HG03095 (cell line): ENCODE measurements around the gene MYO1H.
A peak's percentile ranks its signal among the peaks of the same experiment; 100 is the strongest.
"Not testable (repeated sequence)": the region's sequence is repeated elsewhere in the genome, so short reads cannot be mapped to it uniquely, and the experiment has no call there.

ENCODE experiments used
- ATAC-seq: cut with Tn5 transposase; IDR thresholded peaks from one replicate; pipeline ENCODE4 v1.9.1; 2021; ENCODE audit warnings: moderate library complexity; ENCODE audit not compliant: unreplicated experiment

Gene MYO1H

DNA sequence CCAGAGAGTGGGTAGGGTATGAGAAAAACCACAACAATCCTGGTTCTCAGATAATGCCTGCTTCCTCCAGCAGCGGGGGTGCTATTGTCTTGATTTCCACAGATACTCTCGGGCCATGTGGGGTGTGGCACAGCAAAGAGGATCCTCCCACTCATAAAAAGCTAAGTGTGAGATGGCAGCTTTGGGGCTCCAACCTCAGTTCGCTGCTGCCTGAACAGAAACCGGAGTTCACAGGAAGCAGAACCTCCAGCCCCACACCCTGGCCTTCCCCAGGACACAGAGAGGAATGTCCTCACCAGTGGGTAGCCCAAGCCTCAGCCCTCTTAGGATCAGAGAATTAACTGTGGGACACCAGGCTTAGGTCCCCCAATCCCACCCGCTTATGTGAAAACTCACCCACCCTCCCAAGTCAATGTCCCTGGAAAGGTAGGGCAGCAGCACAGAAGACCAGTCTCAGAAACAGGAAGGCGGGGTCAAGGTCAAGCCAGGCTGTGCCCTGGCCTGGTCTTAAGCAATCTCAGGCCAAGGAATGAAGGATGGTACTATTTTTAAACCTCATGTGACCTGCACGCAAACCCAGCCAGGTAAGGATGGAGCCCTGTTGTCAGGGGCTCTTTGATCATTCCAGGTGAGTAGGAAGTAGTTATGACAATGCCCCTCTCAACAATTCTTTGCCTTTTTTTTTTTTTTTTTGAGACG lies 120.4 kb downstream of the MYO1H start:
- no peak for ATAC-seq

DNA sequence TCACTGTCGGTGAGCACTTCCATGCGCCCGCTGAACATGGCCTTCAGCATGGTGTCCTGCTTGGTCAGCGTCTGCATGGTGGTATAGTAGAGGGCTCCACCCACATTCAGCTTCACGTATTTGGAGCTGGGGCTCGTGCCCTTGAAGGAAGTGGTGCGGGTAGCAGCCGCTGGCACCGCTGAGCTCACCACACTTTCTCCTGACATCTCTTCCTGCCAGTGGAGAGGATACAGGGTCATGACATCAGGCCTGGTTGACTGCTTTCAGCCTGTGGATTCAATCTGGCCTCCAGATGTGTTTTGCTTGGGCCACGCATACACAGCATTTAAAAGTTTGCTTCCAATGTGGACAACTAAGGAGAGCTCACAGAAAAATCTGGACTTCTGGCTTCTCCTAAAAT lies 121.8 kb downstream of the MYO1H start:
- no peak for ATAC-seq

- ATAC-seq: no peak
These were observed 125.3 kb downstream of the MYO1H start for GRCh38 chr12:109473006-109473405.

DNA sequence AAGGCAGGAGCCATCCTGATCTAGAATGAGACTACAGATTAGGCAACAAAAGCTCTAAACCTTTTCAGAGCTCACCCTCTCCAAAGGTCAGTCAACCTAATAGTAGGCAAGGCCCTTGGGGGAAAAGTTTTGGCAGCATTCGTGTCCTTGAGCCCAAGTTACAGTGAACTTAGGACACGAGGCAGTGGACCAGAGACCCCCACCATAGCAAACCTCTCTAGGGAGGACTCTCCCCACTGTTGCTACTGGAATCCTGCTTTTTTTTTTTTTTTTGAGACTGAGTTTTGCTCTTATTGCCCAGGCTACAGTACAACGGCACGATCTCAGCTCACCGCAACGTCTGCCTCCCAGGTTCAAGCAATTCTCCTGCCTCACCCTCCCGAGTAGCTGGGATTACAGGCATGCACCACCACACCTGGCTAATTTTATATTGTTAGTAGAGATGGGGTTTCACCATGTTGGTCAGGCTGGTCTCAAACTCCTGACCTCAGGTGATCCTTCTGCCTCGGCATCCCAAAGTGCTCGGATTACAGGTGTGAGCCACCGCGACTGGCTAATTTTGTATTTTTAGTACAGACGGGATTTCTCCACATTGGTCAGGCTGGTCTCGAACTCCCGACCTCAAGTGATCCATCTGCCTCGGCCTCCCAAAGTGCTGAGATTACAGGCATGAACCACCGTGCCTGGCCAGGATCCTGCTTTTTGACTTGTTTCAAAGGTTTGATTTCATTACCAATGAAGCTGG lies 126.0 kb downstream of the MYO1H start:
- not testable (repeated sequence) for ATAC-seq

- ATAC-seq: no peak
These were observed 127.4 kb downstream of the MYO1H start for GRCh38 chr12:109475121-109475520.

DNA sequence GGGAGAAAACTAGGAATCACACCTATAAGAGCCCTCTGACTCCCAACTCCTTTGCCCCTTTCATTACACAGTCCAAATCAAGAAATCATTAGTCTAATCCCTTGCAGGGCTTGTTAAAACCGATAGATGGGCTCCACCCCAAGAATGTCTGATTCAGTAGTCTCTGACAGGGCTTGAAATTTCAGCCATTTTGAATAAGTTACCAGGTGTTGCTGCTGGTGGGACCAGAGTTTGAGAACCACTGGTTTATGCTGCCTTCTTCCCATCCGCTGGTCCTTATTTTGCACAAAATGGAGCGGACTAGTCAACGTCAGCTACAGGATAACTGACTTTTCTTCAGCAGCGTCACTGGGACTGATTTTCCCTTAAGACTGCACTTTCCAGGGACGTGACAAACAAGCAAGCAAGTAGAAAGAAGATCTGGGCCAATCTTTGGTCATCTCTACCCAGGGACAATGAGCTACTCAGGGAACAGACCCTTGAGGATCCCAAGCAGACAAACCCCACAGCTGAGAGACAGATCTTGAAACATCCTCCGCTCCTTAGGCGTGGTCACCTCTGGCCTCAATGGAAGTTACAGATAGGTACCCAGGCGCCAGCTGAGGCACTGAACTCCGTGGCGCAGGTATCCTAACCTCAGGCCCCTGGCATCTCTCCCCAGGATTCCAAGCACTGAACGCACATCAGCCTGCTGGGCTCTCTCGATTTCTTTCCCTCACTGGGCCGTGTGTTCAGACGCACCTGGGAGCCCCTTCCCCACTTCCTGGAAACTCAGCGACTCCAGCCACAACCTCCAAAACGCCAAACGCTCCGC lies 128.5 kb downstream of the MYO1H start:
- no peak for ATAC-seq

- ATAC-seq: no peak
These were observed 129.1 kb downstream of the MYO1H start for GRCh38 chr12:109476807-109477184.

GRCh38 chr12:109477185-109477962 lies 129.7 kb downstream of the MYO1H start, which contains the start of the genes KCTD10 and UBE3B:
KCTD10 (minus strand) TSS chr12:109477300; CDS start chr12:109477262, 38 bp downstream.
UBE3B (plus strand) TSS chr12:109477634; CDS start chr12:109483552, 5,918 bp downstream.
- peak; percentile 84 for ATAC-seq

- ATAC-seq: no peak
These were observed 130.2 kb downstream of the MYO1H start for GRCh38 chr12:109477963-109478315.

DNA sequence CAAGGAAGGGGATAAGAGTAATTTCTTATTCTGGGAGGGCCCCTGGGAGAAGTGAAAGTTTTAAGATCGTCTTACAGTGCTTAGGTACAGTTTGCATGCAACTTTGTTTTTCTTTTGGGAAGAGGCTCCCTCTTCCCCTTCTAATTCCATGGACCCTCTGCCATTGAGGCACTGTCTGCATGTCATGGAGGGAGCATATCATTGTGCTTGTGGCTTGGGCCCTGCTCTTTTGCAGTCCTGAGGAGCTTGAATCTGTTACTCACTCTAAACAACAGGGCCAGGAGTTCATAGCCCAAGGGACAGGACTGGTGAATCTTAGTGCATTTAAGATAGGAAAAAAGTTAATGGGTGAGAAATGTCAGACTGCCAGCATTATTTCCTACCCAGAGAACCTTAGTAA lies 132.1 kb downstream of the MYO1H start:
- ATAC-seq: no peak

- no peak for ATAC-seq
These were observed 132.7 kb downstream of the MYO1H start for GRCh38 chr12:109480356-109480755.

DNA sequence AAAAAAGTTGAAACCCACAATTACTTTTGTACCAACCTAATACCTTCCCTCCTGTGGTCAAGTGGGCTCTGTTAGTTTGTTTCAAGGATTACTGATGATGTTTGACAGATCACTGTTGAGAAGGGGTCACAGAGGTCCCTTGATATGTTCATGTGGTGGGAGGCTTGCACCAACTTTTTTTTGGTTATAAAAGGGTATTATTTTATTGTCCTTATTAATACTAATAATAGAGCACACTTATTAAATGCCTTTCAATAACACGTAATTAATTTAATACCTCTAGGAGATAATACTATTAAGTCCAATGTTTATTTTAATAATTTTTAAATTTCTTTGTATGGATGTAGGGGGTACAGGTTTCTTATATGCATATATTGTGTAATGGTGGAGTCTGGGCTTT lies 134.2 kb downstream of the MYO1H start:
- no peak for ATAC-seq

GRCh38 chr12:109482491-109482890 lies 134.8 kb downstream of the MYO1H start:
- ATAC-seq: no peak

DNA sequence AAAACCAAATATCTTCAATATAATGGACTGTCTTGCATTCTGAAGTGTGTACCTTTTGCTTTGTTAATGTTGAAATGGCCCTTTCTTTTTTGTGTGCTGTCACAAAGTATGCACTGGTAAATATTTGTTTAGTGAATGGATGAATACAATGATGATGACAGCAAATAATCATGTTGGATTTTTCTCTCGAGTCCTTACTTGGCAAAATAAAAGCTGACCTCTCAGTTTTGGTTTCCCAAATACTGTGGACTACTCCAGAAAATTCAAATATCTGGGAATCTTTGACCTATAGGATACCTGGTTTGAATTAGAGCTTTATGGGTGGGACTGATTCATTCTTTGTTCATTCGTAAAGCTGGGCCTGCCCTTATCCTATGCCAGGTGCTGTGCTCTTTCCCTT lies 135.2 kb downstream of the MYO1H start:
- no peak for ATAC-seq

- ATAC-seq: no peak
These were observed 135.6 kb downstream of the MYO1H start for GRCh38 chr12:109483346-109483745.

GRCh38 chr12:109485201-109485600 lies 137.5 kb downstream of the MYO1H start:
- no peak for ATAC-seq

DNA sequence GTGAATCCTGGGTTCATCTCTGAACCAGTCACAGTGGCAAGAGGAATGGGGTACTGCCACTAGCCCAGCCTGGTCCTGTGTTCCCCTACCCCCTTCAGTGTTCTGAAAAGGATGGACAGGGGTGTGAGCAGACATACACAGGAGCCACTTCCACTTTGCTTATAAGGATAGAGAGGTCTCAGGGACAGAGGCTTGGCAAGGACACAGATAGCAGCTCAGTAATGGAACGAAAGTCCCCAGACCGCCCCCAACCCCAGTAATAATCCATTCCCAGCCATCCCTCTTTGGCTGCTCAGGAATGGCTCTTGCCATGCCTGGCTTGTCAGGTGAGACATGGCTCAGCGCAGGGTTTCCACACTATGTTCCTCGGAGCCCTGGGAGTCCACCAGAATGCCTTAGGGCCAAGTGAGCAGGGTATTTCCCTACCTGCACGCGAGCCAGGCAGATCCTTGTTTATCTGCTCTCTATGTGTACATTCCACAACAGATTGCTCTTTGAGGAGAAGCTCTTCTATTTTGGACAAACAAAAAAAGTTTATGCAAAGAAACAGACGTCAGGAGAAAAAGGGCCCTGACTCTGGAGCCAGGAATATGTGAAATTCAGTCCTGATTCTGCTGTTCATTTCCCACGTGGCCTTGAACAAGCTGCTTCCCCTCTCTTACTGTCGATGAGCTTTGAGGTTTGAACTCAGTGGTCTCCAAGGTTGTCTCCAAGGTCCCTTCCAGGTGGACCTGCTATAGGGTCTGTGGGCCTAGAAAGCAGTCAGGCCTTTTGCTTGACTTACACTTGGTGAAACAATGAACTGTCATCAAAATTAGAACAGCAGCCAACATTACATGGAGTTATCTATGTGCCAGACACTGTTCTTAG lies 139.7 kb downstream of the MYO1H start:
- ATAC-seq: no peak

- ATAC-seq: no peak
These were observed 140.5 kb downstream of the MYO1H start for GRCh38 chr12:109488051-109488665.
